Ecto neural progenitor cell (in vitro differentiated cells): ENCODE measurements around the gene TOB2.

ENCODE experiments used
- DNase-seq: peaks from one replicate; pipeline ENCODE4 v3.0.0-alpha.2; 2018; ENCODE audit warnings: low spot score

TOB2 gene

GRCh38 chr22:41384128-41384527 is 62.5 kb downstream of the TOB2 start:
- no peak for DNase-seq
